Left ventricle myocardium inferior (tissue), 1 donor: ENCODE results near the gene FNDC11. TPM values are rescaled to one million over a fixed set of nuclear protein-coding genes. Genes with fewer than 3 reads are reported as not detected.
"Not testable (repeated sequence)": the region's sequence is repeated elsewhere in the genome, so short reads cannot be mapped to it uniquely, and the experiment has no call there.

Experiments
- DNase-seq: peaks from one replicate; pipeline ENCODE4 v3.0.0-alpha.2; 2020
- H3K27ac ChIP-seq: fragments of 200-600 bp; replicated peaks from 2 replicates; pipeline ENCODE4 v1.8.0; 2021
- H3K27me3 ChIP-seq: fragments of 200-600 bp; 2 replicates; pipeline ENCODE4 v1.8.0; 2021; ENCODE audit warnings: low read depth
- H3K36me3 ChIP-seq: fragments of 200-600 bp; 2 replicates; pipeline ENCODE4 v1.8.0; 2021
- H3K4me1 ChIP-seq: fragments of 200-600 bp; 2 replicates; pipeline ENCODE4 v1.8.0; 2021
- H3K4me3 ChIP-seq: fragments of 200-600 bp; 2 replicates; pipeline ENCODE4 v1.8.0; 2021; ENCODE audit warnings: mild to moderate bottlenecking, moderate library complexity
- H3K9me3 ChIP-seq: fragments of 200-600 bp; replicated peaks from 2 replicates; pipeline ENCODE4 v1.8.0; 2021
- CTCF ChIP-seq: fragments of 200-600 bp; IDR thresholded peaks from 2 replicates; pipeline ENCODE4 v1.8.0; 2021; ENCODE audit warnings: antibody characterized with exemption, mild to moderate bottlenecking, borderline replicate concordance
- intact Hi-C: fragments of 100-400 bp; cut with micrococcal nuclease; formaldehyde crosslinking; loops from one replicate; pipeline ENCODE4 v1.11.0; 2022
- total RNA-seq: library from RNA; stranded (reverse); fragmentation: NEBNext Ultra II Directional; extraction: Animal tissue kit (Norgen Biotek cat#: 25700); gene quantifications from one replicate; pipeline ENCODE4 v1.2.1, GENCODE V29; 2021
- donor health status: DM: no; HTN: yes; CAD: no; lungs with severe emphysema.

The FNDC11 gene
- total RNA-seq, 1 donor from 2014 or later: 0.14 TPM

- intact Hi-C loops: no loop called here
- peaks cover 86% of the 10 kb centered on the region for H3K36me3 ChIP-seq
- H3K4me1 ChIP-seq: no peaks in the 10 kb centered on the region
- no peak for DNase-seq
- no peak for TF ChIP-seq CTCF
- H3K4me3 ChIP-seq: no peak overlapping the region
- no peak overlapping the region for H3K27ac ChIP-seq
- H3K27me3 ChIP-seq: no peaks in the 10 kb centered on the region
- no peaks in the 10 kb centered on the region for H3K9me3 ChIP-seq
Observed at GRCh38 chr20:63597651-63598478, 43.9 kb downstream of the FNDC11 start.

GRCh38 chr20:63598479-63599395 is 44.8 kb downstream of the FNDC11 start:
- Histone ChIP-seq H3K36me3 (peaks cover 81% of the 10 kb centered on the region), H3K27ac (no peak overlapping the region), H3K27me3 (no peaks in the 10 kb centered on the region), H3K9me3 (no peaks in the 10 kb centered on the region), H3K4me3 (no peak overlapping the region), H3K4me1 (no peaks in the 10 kb centered on the region)
- intact Hi-C loops: no loop called here
- no peak for DNase-seq
- no peak for TF ChIP-seq CTCF

- Histone ChIP-seq H3K4me3 (no peak overlapping the region), H3K9me3 (no peaks in the 10 kb centered on the region), H3K4me1 (no peaks in the 10 kb centered on the region), H3K27me3 (no peaks in the 10 kb centered on the region), H3K27ac (no peak overlapping the region), H3K36me3 (peaks cover 78% of the 10 kb centered on the region)
- intact Hi-C loops: no loop called here
- no peak for DNase-seq
- no peak for TF ChIP-seq CTCF
Observed at GRCh38 chr20:63599396-63600050, 45.6 kb downstream of the FNDC11 start.

- not testable (repeated sequence) for DNase-seq
Observed at GRCh38 chr20:63601679-63602078, 47.7 kb downstream of the FNDC11 start.

GRCh38 chr20:63602321-63602720 is 48.4 kb downstream of the FNDC11 start:
- Histone ChIP-seq H3K4me3 (no peak overlapping the region), H3K9me3 (no peaks in the 10 kb centered on the region), H3K27ac (no peak overlapping the region), H3K27me3 (no peaks in the 10 kb centered on the region), H3K4me1 (no peaks in the 10 kb centered on the region), H3K36me3 (peaks cover 62% of the 10 kb centered on the region)
- intact Hi-C loops: no loop called here
- no peak for TF ChIP-seq CTCF
- DNase-seq: no peak

More at GRCh38 chr20:63601679-63602078, 47.7 kb downstream of the FNDC11 start:
- H3K9me3 ChIP-seq, H3K27ac ChIP-seq, H3K27me3 ChIP-seq, H3K4me1 ChIP-seq, H3K4me3 ChIP-seq, intact Hi-C loops: not testable (repeated sequence)
- peaks cover 64% of the 10 kb centered on the region for H3K36me3 ChIP-seq

Other genes with a start within 250 kb of the FNDC11 start
- 0.38 TPM for gene CHRNA4, start 192.8 kb upstream of the FNDC11 start, total RNA-seq
- gene KCNQ2, start 81.5 kb upstream of the FNDC11 start, total RNA-seq: 2.3 TPM
- gene EEF1A2, start 55.1 kb upstream of the FNDC11 start, total RNA-seq: 1,286 TPM
- 371 TPM for gene PPDPF, start 33.4 kb upstream of the FNDC11 start, total RNA-seq
- not detected for gene PTK6, start 16.8 kb upstream of the FNDC11 start, total RNA-seq
- not detected for gene SRMS, start 6.4 kb upstream of the FNDC11 start, total RNA-seq
- 10.6 TPM for gene HELZ2, start 20.1 kb downstream of the FNDC11 start, total RNA-seq
- gene GMEB2, start 72.9 kb downstream of the FNDC11 start, total RNA-seq: 5.3 TPM
- gene STMN3, start 99.3 kb downstream of the FNDC11 start, total RNA-seq: 4.6 TPM
- 9.6 TPM for gene RTEL1, start 104.2 kb downstream of the FNDC11 start, total RNA-seq
- gene TNFRSF6B, start 142.5 kb downstream of the FNDC11 start, total RNA-seq: 0.27 TPM
- gene ARFRP1, start 153.8 kb downstream of the FNDC11 start, total RNA-seq: 37.1 TPM
- 15.8 TPM for gene ZGPAT, start 153.9 kb downstream of the FNDC11 start, total RNA-seq
- gene LIME1, start 182.5 kb downstream of the FNDC11 start, total RNA-seq: 3.4 TPM
- 79.2 TPM for gene SLC2A4RG, start 185.6 kb downstream of the FNDC11 start, total RNA-seq